OCI-LY1 (cell line): ENCODE data around the gene RNF114.

Source experiments
- CTCF ChIP-seq: fragments of 200-600 bp; sonication (generic), shearing (Covaris generic); IDR thresholded peaks from 2 replicates; pipeline ENCODE4 v1.5.1; 2017; ENCODE audit warnings: mild to moderate bottlenecking, antibody characterized with exemption, low read length, moderate library complexity, mixed read lengths
- EZH2 ChIP-seq: fragments of 200-600 bp; sonication (generic), shearing (Covaris generic); IDR thresholded peaks from 2 replicates; pipeline ENCODE4 v1.8.0; 2017; ENCODE audit warnings: borderline replicate concordance, mixed run types, mild to moderate bottlenecking, antibody characterized with exemption, low read length, moderate library complexity, mixed read lengths

DNA sequence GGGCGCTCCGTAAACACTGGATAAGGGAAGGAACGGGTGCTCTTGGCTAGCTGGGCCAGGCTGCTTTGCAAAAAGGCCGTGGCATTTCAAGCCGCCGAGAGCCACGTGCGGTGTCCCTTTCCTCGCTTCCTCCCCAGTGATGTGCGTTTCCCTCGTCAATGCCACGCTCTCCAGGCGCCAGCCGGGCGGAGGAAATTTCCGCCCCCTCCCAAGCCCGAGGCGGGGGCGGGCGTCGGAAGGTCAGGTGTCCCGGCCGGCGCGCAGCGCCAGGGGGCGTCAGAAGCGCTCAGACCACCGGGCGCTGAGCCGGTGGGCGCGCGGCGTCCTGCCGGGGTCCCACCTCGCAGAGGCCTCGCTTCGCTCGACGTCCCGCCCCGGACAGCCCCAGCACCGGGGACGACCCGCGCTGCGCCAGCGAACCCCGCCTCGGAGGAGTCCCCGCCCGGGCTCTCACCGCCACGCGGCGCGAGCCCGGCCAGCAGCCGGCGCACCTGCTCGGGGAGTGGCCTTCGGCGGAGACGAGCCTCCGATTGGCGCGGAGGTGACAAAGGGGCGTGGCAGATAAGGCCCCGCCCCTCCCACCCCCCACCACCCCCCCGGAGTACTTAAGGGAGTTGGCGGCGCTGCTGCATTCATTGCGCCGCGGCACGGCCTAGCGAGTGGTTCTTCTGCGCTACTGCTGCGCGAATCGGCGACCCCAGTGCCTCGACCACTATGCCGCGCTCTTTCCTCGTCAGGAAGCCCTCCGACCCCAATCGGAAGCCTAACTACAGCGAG lies 46.3 kb downstream of the RNF114 start, which contains the start of gene SNAI1:
- TF ChIP-seq CTCF (peak; percentile 64), EZH2 (no peak)
